ENCODE measurements around the gene SLC29A3.
"Not testable (repeated sequence)": the region's sequence is repeated elsewhere in the genome, so short reads cannot be mapped to it uniquely, and the experiment has no call there.

Gene SLC29A3

GRCh38 chr10:71284544-71285179 is 34.4 kb upstream of the SLC29A3 start:
- DNase-seq (ENCODE audit: low spot score): no peak

GRCh38 chr10:71285180-71285545 is 33.9 kb upstream of the SLC29A3 start:
- DNase-seq (ENCODE audit: low spot score): peak; percentile 73

- DNase-seq (ENCODE audit: low spot score): no peak
Measured at GRCh38 chr10:71285986-71286385, 33.1 kb upstream of the SLC29A3 start.

- DNase-seq (ENCODE audit: low spot score): no peak
Measured at GRCh38 chr10:71286521-71287294, 32.4 kb upstream of the SLC29A3 start.

- DNase-seq (ENCODE audit: low spot score): no peak
Measured at GRCh38 chr10:71287456-71287855, 31.6 kb upstream of the SLC29A3 start.

- no peak for DNase-seq (ENCODE audit: low spot score)
Measured at GRCh38 chr10:71288461-71288860, 30.6 kb upstream of the SLC29A3 start.

- DNase-seq (ENCODE audit: low spot score): no peak
Measured at GRCh38 chr10:71289421-71290130, 29.5 kb upstream of the SLC29A3 start.

- DNase-seq (ENCODE audit: low spot score): peak; percentile 55
Measured at GRCh38 chr10:71290331-71290730, 28.7 kb upstream of the SLC29A3 start.

- DNase-seq (ENCODE audit: low spot score): no peak
Measured at GRCh38 chr10:71290806-71291527, 28.1 kb upstream of the SLC29A3 start.

GRCh38 chr10:71291528-71291900 is 27.5 kb upstream of the SLC29A3 start:
- no peak for DNase-seq (ENCODE audit: low spot score)

- no peak for DNase-seq (ENCODE audit: low spot score)
Measured at GRCh38 chr10:71292624-71293445, 26.2 kb upstream of the SLC29A3 start.

GRCh38 chr10:71293446-71294084 is 25.5 kb upstream of the SLC29A3 start:
- DNase-seq (ENCODE audit: low spot score): no peak

GRCh38 chr10:71294091-71294561 is 24.9 kb upstream of the SLC29A3 start:
- no peak for DNase-seq (ENCODE audit: low spot score)

GRCh38 chr10:71294856-71295255 is 24.2 kb upstream of the SLC29A3 start:
- no peak for DNase-seq (ENCODE audit: low spot score)

GRCh38 chr10:71295641-71296040 is 23.4 kb upstream of the SLC29A3 start:
- no peak for DNase-seq (ENCODE audit: low spot score)

- DNase-seq (ENCODE audit: low spot score): no peak
Measured at GRCh38 chr10:71296086-71296485, 23.0 kb upstream of the SLC29A3 start.

GRCh38 chr10:71296811-71297210 is 22.2 kb upstream of the SLC29A3 start:
- DNase-seq (ENCODE audit: low spot score): not testable (repeated sequence)

GRCh38 chr10:71297343-71297742 is 21.7 kb upstream of the SLC29A3 start:
- DNase-seq (ENCODE audit: low spot score): no peak

- no peak for DNase-seq (ENCODE audit: low spot score)
Measured at GRCh38 chr10:71299071-71299785, 19.8 kb upstream of the SLC29A3 start.
